Renal cortex interstitium (tissue), 11 donors: ENCODE measurements around the gene EVA1B. TPM values are rescaled to one million over a fixed set of nuclear protein-coding genes. Genes with fewer than 3 reads are reported as not detected.

ENCODE experiments used
- DNase-seq, 11 donors: peaks; one replicate each; pipeline ENCODE4 v3.0.0-alpha.2; 2013; ENCODE audit warnings: low read depth in 9 of 11, low spot score in 4 of 11; ENCODE audit errors: extremely low read depth in 1 of 11
- polyA plus RNA-seq, 3 donors: library from polyadenylated mRNA; unstranded; fragments of 120-200 nt; gene quantifications; one replicate each; pipeline ENCODE4 v1.2.1, GENCODE V29; 2013; ENCODE audit not compliant: insufficient read length in 3 of 3

The EVA1B gene
- polyA plus RNA-seq, 3 donors = 38.1 to 102 (median 89.8) TPM

DNA sequence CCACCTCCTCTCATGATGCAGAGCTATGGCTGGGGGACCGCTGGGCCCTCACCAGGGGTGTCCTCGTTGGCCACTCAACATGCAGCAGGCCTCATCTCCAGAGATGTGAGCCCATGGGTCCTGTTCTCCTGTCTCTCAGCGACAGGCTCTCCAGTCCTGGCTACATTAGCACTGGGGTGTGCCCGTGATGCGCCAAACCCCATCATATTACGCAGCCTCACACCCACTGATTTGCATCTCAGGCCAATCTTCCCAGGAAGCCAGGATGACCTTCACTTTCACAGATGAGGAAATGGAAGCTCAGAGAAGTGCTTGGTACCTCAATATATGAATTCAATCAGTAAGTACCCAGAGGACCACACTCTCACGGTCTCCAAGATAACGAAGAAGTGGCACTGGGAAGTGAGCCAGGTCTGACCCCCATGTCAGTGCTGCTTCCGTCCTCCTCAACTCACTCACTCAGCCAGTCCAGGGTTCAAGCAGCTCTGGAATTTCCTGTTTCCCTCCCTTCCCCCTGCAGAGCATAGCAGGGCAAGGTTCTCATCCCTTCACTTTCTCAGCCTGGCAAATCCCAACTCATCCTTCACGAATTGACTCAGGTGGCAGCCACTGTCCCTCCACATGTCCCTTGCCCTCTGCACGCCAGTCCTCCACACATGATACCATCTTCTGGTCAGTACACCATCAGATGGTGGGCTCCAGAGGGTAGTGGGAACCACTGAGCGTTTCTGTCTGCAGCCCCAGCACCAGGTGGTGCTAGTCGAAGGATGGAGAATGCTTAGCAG is 28.9 kb upstream of the EVA1B start:
- DNase-seq = no peak

DNA sequence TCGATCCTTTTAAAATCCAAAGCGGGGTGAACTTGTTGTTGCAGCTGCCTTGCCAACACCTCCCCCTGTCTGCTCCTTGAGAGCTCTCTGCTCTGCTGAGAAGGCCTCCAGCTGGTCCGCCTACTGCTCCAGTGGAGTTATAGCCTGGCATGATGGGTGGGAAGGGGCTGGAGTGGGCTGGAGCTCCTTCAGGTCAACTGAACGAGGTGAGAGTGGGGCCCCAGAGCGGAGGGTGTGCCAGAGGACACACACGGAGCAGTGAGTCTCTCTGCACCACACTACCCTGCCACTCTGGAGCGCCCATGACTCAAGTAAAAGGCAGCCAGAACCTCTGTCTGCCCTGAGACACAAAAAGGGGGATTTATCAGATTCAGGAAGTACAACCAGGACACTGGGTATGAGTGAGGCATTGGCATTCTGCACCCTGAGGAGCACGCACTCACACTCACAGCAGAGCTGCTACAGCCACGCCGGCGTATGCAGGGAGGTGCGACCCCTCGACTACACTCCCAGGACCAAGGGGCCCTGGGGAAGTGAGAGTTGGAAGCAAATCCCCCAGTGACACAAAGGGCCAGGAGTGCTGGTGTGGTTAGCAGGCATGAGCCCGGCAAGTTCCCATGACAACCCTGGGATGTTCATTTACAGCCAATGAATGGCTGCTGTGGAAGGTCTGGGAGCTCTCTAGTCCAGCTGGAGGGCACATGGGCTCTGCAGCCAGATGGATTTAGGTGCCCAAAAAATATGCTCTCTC is 28.0 kb upstream of the EVA1B start:
- peak in 1 of 11 donors; percentile 22 for DNase-seq

DNA sequence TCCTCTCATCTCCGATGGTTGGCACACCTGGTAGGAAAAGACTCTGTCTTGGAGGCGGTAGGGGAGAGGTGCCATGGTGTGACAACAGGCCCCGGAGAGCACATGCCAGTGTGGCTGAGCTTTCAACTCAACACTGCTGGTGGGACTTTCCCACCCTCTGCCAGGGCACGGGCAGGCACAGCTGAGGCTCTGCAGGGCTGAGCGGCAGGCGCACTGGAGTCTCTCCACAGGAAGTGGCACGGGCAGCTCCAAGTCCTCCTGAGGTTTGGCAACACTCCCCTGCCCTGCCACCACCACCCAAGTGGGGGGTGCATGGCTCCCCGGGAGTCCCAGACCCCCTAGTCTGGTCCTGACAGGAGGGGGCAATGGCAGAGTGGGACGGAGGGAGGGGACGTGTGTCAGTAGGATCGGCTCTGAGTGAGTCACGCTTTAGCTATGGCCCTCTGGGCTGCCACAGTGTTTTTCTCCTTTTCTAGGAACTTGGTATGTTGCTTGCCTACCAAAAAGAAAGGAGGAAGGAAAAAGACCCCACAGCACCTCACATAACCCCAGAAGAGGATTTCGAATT is 27.3 kb upstream of the EVA1B start:
- no peak for DNase-seq

DNA sequence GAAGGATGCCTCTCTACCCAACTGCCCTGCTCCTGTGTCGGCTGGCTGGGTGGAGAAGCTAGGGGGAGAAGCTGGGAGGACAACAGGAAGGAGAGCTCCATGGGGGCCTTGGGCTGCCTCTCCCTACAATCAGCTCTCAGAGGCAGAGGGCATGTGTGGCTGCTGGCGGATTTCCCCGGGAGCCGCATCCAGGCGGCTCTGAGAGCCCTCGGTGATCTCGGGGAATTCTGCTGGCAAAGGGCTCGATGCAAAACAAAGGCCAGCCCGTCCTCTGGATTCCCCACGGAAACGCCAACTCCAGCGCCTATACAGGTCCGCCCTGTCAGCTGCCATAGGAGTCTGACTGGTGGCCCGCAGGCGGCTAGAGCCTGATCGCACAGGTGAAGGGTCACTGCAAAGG is 26.4 kb upstream of the EVA1B start:
- no peak for DNase-seq

DNA sequence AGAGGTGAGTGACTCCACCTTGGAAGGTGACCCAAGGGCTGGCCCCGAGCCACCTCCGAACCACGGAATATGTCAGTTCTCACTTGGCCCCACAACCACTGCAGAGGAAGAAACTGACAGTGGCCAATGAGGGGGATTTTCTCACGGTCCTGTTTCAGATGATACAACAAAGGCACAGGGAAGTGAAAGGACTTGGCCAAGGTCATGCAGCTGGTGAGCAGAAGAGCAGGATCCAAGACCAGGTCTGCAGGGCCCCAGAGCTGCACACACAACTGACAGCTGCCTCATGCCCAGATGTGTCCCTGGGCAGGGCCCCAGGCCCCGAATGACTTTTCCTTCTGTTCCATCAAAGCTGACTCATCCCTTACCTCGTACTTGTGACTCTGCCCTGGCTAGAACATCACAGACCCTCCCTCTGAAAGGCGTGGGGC is 25.8 kb upstream of the EVA1B start:
- no peak for DNase-seq

DNA sequence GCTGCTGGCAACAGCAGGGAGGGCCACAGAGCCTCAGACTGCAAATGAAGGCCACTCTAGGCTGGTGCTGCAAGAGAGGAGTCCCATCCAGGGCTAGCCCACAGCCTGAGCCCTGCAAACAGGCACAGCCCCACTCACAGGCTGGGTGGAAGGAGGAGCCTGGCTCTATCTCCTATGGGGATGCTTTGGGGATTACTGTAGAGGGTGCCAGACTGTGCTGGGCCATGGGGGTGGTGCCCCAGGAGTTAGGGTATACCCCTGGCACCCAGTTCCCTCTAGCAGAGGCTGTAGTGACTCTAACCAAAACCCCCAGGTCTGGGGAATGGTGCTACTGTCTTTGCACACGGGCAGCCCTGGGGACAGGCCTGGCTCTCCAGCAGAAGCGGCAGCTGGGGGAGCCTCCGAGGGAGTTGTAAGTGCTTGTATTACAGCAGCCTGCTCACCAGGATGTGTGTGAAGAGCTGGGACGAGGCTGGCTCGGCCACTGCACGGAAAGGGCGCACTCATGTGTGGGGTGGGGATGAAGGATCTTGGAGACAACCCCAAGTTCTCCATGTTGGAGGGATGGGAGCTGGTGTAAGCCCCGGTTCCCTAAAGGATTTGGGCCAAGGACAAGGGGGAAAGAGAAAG is 23.4 kb upstream of the EVA1B start:
- no peak for DNase-seq

DNA sequence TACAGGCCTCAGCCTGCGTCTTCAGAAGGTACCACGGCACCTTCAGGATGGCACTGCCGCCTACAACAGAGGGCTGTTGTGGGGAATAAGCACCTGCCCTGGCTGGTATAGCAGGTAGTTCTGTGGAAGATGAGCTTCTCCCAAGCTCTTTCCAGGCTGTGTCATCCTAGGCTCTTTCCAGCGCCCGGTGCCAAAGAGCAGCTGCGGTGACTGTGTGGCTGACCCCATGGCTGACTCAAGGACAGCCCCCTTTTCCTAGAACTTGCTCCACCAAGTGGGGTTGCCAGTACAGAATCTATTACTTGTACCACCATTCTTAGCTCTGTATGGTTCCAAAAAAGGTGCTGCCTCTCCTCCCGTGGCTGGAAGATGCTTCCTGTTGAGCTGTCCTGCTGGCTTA is 21.9 kb upstream of the EVA1B start:
- DNase-seq = no peak

DNA sequence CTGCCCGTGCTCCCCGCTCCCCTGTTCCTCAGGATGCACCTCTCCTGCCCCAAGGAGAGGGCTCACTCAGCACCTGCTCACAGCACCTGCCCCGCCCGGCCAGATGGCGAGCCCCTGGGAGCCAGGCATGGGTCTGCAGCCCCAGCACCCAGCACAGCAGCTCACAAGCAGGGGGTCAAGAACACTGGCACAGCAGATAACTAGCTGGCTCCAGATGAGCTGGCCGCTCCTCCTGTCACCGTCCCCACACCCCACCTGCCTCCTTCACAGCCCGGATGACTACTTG is 20.9 kb upstream of the EVA1B start:
- DNase-seq = no peak

DNA sequence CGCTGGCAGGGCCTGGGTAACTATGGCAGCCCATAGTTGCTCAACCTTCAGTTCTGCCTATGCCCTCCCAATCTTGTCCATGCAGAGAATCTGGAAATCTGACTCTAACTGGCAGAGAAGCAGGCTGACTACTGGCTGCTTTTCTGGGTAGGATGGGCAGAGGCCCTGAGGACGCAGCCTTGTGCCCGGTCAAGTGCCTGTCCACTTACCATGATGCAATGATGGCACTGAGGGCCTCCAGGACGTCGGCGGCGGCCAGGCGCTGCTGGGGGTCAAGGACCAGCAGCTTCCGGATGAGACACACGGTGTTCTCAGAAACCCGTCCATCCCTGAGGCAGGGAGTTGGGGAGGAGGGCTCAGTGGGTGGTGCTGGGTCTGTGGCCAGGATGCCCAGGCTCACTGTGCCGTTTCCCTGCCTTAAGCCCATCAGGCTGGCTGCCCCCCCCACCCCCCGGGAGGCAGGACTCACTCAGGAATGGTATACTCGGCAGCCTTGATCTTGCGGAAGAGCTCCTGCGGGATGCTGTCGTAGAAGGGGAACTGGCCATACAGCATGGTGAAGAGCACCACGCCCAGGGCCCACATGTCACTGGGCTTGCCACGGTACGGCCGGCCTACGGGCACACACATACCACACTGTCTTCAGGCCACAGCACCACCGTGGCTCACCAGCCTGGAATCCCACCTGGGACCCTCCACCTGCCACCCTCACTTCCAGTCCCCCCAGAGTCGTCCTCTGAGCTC is 20.4 kb upstream of the EVA1B start:
- DNase-seq = no peak

DNA sequence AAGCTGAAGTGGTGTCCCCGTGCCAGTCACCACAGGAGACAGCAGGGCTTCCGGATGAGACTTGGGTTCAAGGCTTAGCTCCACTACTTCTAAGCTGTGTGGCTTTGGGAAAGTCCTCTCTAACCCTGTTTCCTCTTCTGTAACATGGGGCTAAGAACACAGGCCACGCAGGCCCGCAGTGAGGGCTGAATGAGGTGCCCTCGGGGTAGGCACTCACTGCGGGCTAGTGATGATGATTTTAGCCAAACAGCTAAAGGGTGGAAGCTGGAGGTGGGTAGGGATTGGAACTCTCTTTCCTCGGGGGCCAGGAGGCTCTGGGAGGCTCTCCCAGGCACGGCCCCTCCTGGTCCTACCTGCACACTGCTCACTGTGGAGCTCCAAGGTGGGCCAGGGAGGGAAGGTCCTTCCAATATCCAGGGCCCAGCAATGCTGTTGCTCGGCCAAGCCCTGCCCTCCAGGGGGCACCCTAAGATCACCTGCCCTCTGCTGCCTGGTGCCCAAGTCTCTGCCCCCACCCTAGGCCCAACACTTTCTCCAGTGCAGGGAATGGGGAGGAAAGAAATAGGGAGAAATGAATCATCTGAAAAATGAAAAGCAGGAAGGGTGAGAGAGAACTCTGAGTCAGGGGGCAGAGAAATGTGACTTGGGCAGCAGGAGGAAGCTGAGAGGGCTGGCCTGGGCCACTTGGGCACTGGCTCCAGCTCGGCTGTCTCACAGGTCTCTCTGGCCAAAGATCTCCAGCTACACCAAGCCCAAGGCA is 19.2 kb upstream of the EVA1B start:
- DNase-seq = no peak

DNA sequence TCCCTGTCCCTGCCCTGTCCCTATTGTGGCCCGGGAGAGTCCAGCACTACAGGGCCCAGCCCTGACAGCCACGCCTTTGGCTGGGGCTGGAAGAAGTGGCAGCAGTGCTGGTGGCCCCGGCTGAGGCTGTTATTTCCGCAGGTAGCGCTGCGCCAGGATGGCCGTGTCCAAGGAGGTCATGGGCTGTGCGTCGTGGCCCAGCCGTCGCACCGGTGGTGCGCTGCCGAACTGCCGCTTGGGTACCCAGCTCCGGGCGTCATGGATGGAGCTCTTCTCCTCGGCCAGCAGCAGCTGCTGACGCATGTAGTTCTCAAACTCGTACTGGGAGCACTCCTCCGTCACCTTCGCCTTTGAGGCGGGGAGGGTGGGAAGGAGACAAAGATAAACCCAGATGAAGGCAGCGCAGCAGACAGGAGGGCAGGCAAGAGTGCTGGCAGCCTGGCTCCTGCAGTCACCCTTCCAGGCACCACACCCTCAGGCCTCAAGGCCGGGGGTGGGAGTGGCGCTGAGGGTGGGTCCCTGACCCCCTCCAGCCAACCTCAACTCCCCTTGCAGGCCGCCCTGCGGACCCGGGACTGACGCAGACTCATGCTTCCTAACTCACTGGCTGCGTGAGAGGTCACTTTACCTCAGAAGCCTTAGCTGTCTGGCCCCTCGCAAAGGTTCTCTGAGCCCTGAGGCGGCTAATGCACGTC is 18.3 kb upstream of the EVA1B start:
- no peak for DNase-seq

DNA sequence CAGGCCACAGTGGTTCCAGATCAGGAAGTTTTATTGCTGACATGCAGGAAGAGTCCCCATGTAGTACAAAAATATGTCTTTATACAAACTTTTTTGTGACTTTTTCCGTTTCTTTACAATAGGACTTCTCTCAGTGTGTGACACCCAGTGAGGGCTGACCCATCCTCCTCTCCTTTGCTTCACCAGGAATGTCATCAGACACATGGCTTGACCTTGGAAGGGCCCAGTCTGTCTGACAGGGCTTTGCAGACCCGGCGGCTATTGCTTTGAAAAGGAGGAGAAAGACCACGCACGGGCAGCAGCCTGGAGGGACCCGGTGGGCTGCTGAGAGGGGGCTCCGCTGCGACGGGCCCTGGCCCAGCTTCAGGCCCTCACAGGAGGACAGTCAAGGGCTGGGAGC is 16.2 kb upstream of the EVA1B start:
- DNase-seq = no peak

DNA sequence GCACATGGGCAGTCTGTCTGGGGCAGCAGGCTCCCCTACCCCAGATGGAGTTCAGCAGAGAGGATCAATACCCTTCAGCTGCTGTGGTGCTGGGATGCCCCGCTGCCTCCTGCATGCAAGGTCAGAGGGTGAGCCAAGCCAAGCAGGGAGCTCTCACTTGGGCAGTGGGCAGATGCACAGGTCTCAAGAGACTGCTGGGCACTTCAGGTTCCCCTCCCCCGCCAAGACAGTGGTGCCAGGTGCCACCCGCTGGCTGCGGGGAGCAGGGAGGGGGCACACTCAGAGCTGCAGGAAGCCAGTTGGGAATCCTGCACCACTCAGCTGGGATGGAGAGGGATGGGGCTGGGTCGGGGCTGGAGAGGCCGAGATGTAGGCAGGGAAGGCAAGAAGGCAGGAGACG is 15.8 kb upstream of the EVA1B start:
- DNase-seq = no peak

DNA sequence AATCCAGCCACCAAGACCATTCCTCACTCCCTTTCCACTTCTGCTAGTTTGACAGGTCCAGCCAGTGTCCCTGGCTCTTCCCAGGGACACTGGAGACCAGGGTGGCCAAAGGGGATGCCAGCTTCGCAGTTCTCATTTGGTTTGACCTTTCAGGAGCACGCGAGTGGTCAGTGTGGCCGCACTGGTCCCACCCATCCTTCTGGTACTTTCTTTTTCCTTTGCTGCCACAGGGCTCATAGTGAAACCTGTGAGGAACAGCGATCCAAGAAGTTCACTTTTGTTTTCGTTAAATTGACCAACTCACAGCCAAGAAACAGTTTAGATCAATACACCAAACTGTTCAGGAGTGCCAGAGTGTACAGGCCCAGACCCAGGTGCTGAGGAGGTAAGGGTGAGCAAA is 14.4 kb upstream of the EVA1B start:
- DNase-seq = no peak

DNA sequence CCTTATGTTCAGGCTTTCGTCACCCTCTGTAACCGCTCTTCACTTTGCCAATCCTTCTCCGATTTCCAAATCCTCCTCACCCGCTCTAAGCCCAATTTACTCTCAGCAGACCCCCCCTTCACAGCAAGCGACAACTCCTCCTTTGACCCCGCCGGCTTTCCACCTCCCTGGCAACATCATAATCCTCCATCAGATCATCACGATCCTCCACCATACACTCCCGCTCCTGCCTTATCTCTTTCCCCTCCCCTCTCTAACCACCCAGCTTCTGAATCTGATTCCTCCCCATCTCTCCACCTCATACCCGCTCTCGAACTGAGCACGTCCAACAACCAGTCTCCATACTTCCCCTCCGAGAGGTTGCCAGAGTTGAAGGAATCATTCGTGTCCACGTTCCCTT is 7.5 kb upstream of the EVA1B start:
- no peak for DNase-seq

DNA sequence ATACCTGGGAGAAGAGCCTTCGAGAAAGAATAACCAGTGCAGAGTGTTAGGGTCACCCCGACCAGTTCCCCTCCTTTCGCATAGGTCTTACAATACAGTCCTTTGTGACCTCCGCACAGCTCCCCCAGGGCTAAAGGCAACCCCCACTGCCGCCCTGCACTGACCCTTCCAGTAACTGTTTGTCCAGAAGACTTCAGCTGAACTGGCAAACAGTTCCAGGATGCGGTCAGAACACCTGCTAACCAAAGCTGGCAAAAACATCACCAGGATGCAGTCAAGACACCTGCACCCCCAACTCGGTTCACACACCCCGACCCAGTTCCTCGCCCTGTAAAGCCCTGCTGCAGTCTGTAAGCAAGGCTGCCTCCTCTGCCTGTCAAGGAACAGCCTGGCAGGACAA is 6.4 kb upstream of the EVA1B start:
- no peak for DNase-seq

DNA sequence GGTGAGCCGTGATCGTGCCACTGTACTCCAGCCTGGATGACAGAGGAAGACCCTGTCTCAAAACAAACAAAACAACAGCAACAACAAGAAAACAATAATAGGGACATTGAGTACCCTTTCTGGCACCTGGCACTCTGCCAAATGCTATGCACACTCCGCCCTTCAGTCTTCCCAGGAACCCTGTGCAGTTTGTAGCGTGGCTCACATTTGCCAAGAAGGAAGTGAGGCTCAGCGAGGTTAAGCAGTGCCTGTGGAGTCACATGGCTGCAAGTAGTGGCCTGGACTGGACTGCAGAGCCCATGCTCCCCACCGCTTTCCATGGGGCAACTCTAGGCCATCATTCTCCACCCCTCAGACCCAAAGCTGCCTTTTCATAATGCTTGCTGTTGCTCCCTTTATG is 5.3 kb upstream of the EVA1B start:
- DNase-seq = no peak

DNA sequence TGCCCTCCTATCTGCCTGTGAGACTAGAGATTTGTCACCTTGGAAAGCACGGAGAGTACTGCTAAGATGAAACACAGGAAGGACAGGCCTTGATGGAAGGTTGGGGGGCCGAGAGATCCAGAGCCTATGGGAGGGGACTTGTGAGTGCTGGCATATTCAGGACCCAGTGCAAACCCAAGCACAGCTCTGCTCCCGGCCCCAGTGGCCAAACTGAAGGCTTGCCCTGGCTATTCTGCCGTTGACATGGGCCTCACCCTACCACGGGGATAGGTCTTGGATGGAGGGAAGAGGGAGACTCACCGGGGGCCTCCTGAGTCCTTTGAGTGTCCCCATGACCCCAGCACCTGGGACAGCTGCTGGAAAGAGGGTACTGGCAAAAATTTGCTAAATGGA is 4.6 kb upstream of the EVA1B start:
- DNase-seq = no peak
